K562 (cell line): ENCODE measurements around the gene GPC1. TPM values are rescaled to one million over a fixed set of nuclear protein-coding genes. Genes with fewer than 3 reads are reported as not detected.

Experiments
- ATAC-seq: fragments of 200-7000 bp; cut with Tn5 transposase; 3 replicates; pipeline ENCODE4 v1.9.1; 2020; ENCODE audit warnings: moderate library complexity
- BruUV-seq: library from RNA; stranded (reverse); fragments of 400-500 nt; replicated peaks from 2 replicates; lab custom pipeline; 2021; lab: Mats Ljungman, UMichigan
- CTCF ChIA-PET: fragments of 300-600 bp; formaldehyde crosslinking; extraction: SDS; loops from one replicate; lab custom pipeline; 2021; ENCODE audit warnings: low intra/inter-chr PET ratio; lab: Yijun Ruan, JAX
- POLR2A ChIA-PET: fragments of 300-600, 350-650 bp; sonication (Branson Sonifier 250); formaldehyde crosslinking; extraction: SDS; loops from one replicate; lab custom pipeline; 2021; ENCODE audit warnings: antibody characterized with exemption, inconsistent platforms; lab: Yijun Ruan, JAX
- DNase-seq, 4 experiments: peaks; one replicate each; pipeline versions ENCODE4 v3.0.0 to v3.0.0-alpha.2; 2011 to 2018; ENCODE audit warnings: low spot score in 3 of 4, mixed read lengths in 3 of 4; ENCODE audit errors: extremely low read depth in 1 of 4
- FAIRE-seq: peaks from 2 replicates; lab custom pipeline; 2011; peaks lifted over from hg19 to GRCh38; lab: Jason Lieb, UNC
- H2AFZ ChIP-seq: 2 replicates; pipeline ENCODE4 v1.6.0; 2011; ENCODE audit warnings: low read depth, low read length, control low read depth, inconsistent platforms
- H3K27ac ChIP-seq: fragments of 200-600 bp; 3 replicates; pipeline ENCODE4 v1.8.0; 2011; ENCODE audit warnings: low read depth, mild to moderate bottlenecking, control low read depth, inconsistent platforms, low read length, moderate library complexity, mixed read lengths; ENCODE audit errors: extremely low read depth
- H3K27me3 ChIP-seq, 2 experiments: fragments of 300-600 bp in 1 of 2; 2 replicates in 1 of 2; 3 replicates in 1 of 2; pipeline versions ENCODE4 v1.6.0 to v1.8.0; 2011; ENCODE audit warnings: inconsistent platforms in 2 of 2, low read length in 2 of 2, mild to moderate bottlenecking in 1 of 2, mixed read lengths in 1 of 2, moderate library complexity in 1 of 2; ENCODE audit not compliant: control insufficient read depth in 2 of 2, insufficient read depth in 2 of 2
- H3K36me3 ChIP-seq: fragments of 300-600 bp; 3 replicates; pipeline ENCODE4 v1.8.0; 2011; ENCODE audit warnings: mild to moderate bottlenecking, low read length, inconsistent platforms; ENCODE audit not compliant: control insufficient read depth, insufficient read depth
- H3K4me1 ChIP-seq, 2 experiments: fragments of 200-600 bp in 1 of 2; replicated peaks in 1 of 2; 2 replicates in 1 of 2; 3 replicates in 1 of 2; pipeline versions ENCODE4 v1.5.1 to v1.8.0; 2011; ENCODE audit warnings: inconsistent platforms in 2 of 2, low read length in 2 of 2, mild to moderate bottlenecking in 1 of 2, mixed read lengths in 1 of 2, moderate library complexity in 1 of 2; ENCODE audit not compliant: control insufficient read depth in 2 of 2, insufficient read depth in 2 of 2
- H3K4me2 ChIP-seq: 2 replicates; pipeline ENCODE4 v1.6.1; 2011; ENCODE audit warnings: low read length, control low read depth, inconsistent platforms, mixed read lengths; ENCODE audit not compliant: insufficient read depth
- H3K4me3 ChIP-seq: fragments of 200-600 bp; sonication (generic), shearing (Covaris generic); 2 replicates; pipeline ENCODE4 v1.5.1; 2016; ENCODE audit warnings: control low read depth, inconsistent platforms
- H3K79me2 ChIP-seq: fragments of 200-600 bp; 3 replicates; pipeline ENCODE4 v1.8.0; 2011; ENCODE audit warnings: low read length, inconsistent platforms; ENCODE audit not compliant: control insufficient read depth, insufficient read depth
- H3K9ac ChIP-seq, 2 experiments: 2 replicates each; pipeline versions ENCODE4 v1.6.0 to v1.6.1; 2011; ENCODE audit warnings: low read depth in 2 of 2, low read length in 2 of 2, control low read depth in 1 of 2, inconsistent platforms in 1 of 2, mild to moderate bottlenecking in 1 of 2, mixed read lengths in 1 of 2; ENCODE audit not compliant: insufficient read depth in 1 of 2
- H3K9me1 ChIP-seq: one replicate; pipeline ENCODE4 v1.6.0; 2011; ENCODE audit warnings: inconsistent platforms, mild to moderate bottlenecking, low read length, moderate library complexity; ENCODE audit not compliant: control insufficient read depth, insufficient read depth
- H3K9me3 ChIP-seq: replicated peaks from 2 replicates; pipeline ENCODE4 v1.5.1; 2011; ENCODE audit warnings: low read depth, low read length, inconsistent platforms; ENCODE audit not compliant: control insufficient read depth, insufficient read depth
- H4K20me1 ChIP-seq: replicated peaks from 2 replicates; pipeline ENCODE4 v1.6.1; 2011; ENCODE audit warnings: low read length, inconsistent platforms, mixed read lengths; ENCODE audit not compliant: control insufficient read depth, insufficient read depth
- ARNT ChIP-seq, 2 experiments: fragments of 450-650 bp; IDR thresholded peaks; 2 replicates each; pipeline ENCODE4 v1.6.1; 2016; ENCODE audit warnings: mild to moderate bottlenecking in 1 of 2
- BRD4 ChIP-seq: fragments of 200-600 bp; sonication (generic); IDR thresholded peaks from 2 replicates; pipeline ENCODE4 v1.6.1; 2017; ENCODE audit warnings: inconsistent platforms
- CREB1 ChIP-seq, 2 experiments: sonication (generic) in 1 of 2; formaldehyde crosslinking in 1 of 2; IDR thresholded peaks; 2 replicates each; pipeline versions ENCODE4 v1.6.1 to v1.8.0; 2012 to 2022; ENCODE audit warnings: inconsistent platforms in 1 of 2, mild to moderate bottlenecking in 1 of 2, missing genetic modification reagents in 1 of 2, moderate library complexity in 1 of 2
- ETS2 ChIP-seq: IDR thresholded peaks from 2 replicates; pipeline ENCODE4 v1.6.1; 2016; ENCODE audit warnings: borderline replicate concordance, missing genetic modification characterization, mild to moderate bottlenecking, moderate library complexity, missing compliant biosample characterization; ENCODE audit not compliant: poor library complexity, severe bottlenecking
- FOXA3 ChIP-seq, 2 experiments: fragments of 450-650 bp in 1 of 2; sonication (generic) in 1 of 2; formaldehyde crosslinking; IDR thresholded peaks in 1 of 2; conservative IDR thresholded peaks in 1 of 2; 2 replicates each; pipeline versions ENCODE4 v1.4.0 to v1.8.0; 2020 to 2022; ENCODE audit warnings: mild to moderate bottlenecking in 2 of 2, missing genetic modification reagents in 1 of 2
- GATAD2B ChIP-seq: fragments of 450-650 bp; IDR thresholded peaks from 2 replicates; pipeline ENCODE4 v1.6.1; 2017; ENCODE audit warnings: mild to moderate bottlenecking, borderline replicate concordance
- HNRNPK ChIP-seq: fragments of 200-400 bp; formaldehyde crosslinking; IDR thresholded peaks from one replicate; pipeline ENCODE4 v1.6.1; 2018; ENCODE audit warnings: mild to moderate bottlenecking, low read depth, low read length; ENCODE audit not compliant: poor library complexity, severe bottlenecking
- KLF1 ChIP-seq: fragments of 450-650 bp; IDR thresholded peaks from 2 replicates; pipeline ENCODE4 v1.6.1; 2016; ENCODE audit warnings: missing genetic modification characterization, missing compliant biosample characterization
- LEF1 ChIP-seq: fragments of 450-650 bp; IDR thresholded peaks from 2 replicates; pipeline ENCODE4 v1.6.1; 2016; ENCODE audit warnings: mild to moderate bottlenecking
- MEF2A ChIP-seq: IDR thresholded peaks from 2 replicates; pipeline ENCODE4 v1.6.1; 2011; ENCODE audit warnings: low read depth, mild to moderate bottlenecking, low read length, moderate library complexity; ENCODE audit not compliant: control insufficient read depth
- MTA3 ChIP-seq: fragments of 450-650 bp; formaldehyde crosslinking; IDR thresholded peaks from 2 replicates; pipeline ENCODE4 v1.6.1; 2017; ENCODE audit warnings: mild to moderate bottlenecking, borderline replicate concordance
- RAD51 ChIP-seq: fragments of 450-650 bp; IDR thresholded peaks from 2 replicates; pipeline ENCODE4 v1.7.1; 2016; ENCODE audit warnings: low read depth, mild to moderate bottlenecking, borderline replicate concordance
- TCFL5 ChIP-seq: fragments of 250-450 bp; sonication (Bioruptor Pico); conservative IDR thresholded peaks from 2 replicates; pipeline ENCODE4 v1.6.1; 2021; ENCODE audit warnings: mild to moderate bottlenecking, moderate library complexity, matching md5 sums
- TEAD2 ChIP-seq: fragments of 450-650 bp; IDR thresholded peaks from 2 replicates; pipeline ENCODE4 v1.6.1; 2016; ENCODE audit warnings: missing genetic modification characterization, control low read depth, missing compliant biosample characterization
- ZNF75A ChIP-seq: fragments of 450-650 bp; formaldehyde crosslinking; IDR thresholded peaks from 2 replicates; pipeline ENCODE4 v1.4.0; 2020; ENCODE audit warnings: mild to moderate bottlenecking
- ZNF79 ChIP-seq: fragments of 250-450 bp; sonication (Bioruptor Pico); IDR thresholded peaks from 2 replicates; pipeline ENCODE4 v1.4.0; 2020; ENCODE audit warnings: low read depth, mild to moderate bottlenecking, moderate library complexity
- ZZZ3 ChIP-seq: fragments of 450-650 bp; IDR thresholded peaks from 2 replicates; pipeline ENCODE4 v1.6.1; 2016; ENCODE audit warnings: antibody characterized with exemption, mild to moderate bottlenecking, moderate library complexity
- WGBS: fragments of 100-300 bp; shearing (Covaris generic); methylation state at CpG from one replicate; pipeline ENCODE4 v1.1.6; 2016; ENCODE audit warnings: low coverage, mixed read lengths; ENCODE audit not compliant: insufficient coverage; ENCODE audit errors: missing lambda C conversion rate; 5-methylcytosine and 5-hydroxymethylcytosine counted together
- in situ Hi-C: fragments of 300-500 bp; cut with MboI; formaldehyde crosslinking; loops from 4 replicates; pipeline ENCODE4 v1.15.0; 2018; ENCODE audit warnings: inconsistent platforms, mixed read lengths
- intact Hi-C: fragments of 100-400 bp; cut with micrococcal nuclease; formaldehyde crosslinking; loops from 2 replicates; pipeline ENCODE4 v1.14.2; 2022
- polyA plus RNA-seq, 8 experiments: library from polyadenylated mRNA; depleted of rRNA in 4 of 8; stranded (reverse) in 5 of 8; unstranded in 3 of 8; fragments of >200 nt; fragmentation: Nextera tagmentation in 2 of 8; fragmentation: Illumina TruSeq in 1 of 8; extraction: Ambion mirVana in 2 of 8; extraction: Trizol in 1 of 8; gene quantifications; 2 replicates each; pipeline versions ENCODE4 v1.2.1 to v1.2.3, GENCODE V29; 2011 to 2014; ENCODE audit warnings: inconsistent platforms in 1 of 8, missing spikeins in 1 of 8
- total RNA-seq, 7 experiments: library from RNA; depleted of rRNA in 6 of 7; stranded (reverse); fragments of >200 nt in 6 of 7; fragmentation: Illumina TruSeq in 2 of 7; extraction: Trizol in 2 of 7; gene quantifications; 2 replicates each; pipeline versions ENCODE4 v1.2.1 to v1.2.3, GENCODE V29; 2011 to 2021; ENCODE audit warnings: low replicate concordance in 1 of 7

Gene GPC1
- total and polyA plus RNA-seq, 9 of the 15 experiments (the other 6 are each of a cell fraction or from before 2014, with no cell fraction given), result 0.07 to 0.82 (median 0.14) TPM; not detected in 3

- no peak for TF ChIP-seq MTA3
- TF ChIP-seq CREB1 (IDR thresholded peaks at IDR 0.05), result no peak
- TF ChIP-seq CREB1 (CRISPR knock-in tag; IDR thresholded peaks at IDR 0.05), result no peak
- POLR2A ChIA-PET, result no interaction called here
- intact Hi-C loops, result no loop called here
- Histone ChIP-seq H3K9me1 (no peaks in the 10 kb centered on the region), H3K79me2 (no peaks in the 10 kb centered on the region), H3K4me3 (no peak overlapping the region), H3K4me1 (peaks cover 2 to 5% of the 10 kb centered on the region in 2 experiments; a peak in 2 of 5 replicates), H3K36me3 (no peaks in the 10 kb centered on the region), H3K9ac (no peak overlapping the region), H3K27me3 (peaks cover 0 to 33% of the 10 kb centered on the region in 2 experiments; a peak in 2 of 5 replicates), H3K4me2 (no peak overlapping the region), H4K20me1 (no peaks in the 10 kb centered on the region), H2AFZ (no peak overlapping the region), H3K27ac (no peak overlapping the region), H3K9me3 (no peaks in the 10 kb centered on the region)
- no peak for ATAC-seq
- DNase-seq, result no peak
- CTCF ChIA-PET, result no interaction called here
- WGBS, result 0% methylated on average over 6 of the region's 6 CpGs
- FAIRE-seq, result no peak
- in situ Hi-C loops, result no loop called here
- no TSS peak for BruUV-seq
Measured at GRCh38 chr2:240422658-240423329, 12.7 kb upstream of the GPC1 start.

GRCh38 chr2:240423788-240424191 lies 11.7 kb upstream of the GPC1 start:
- Histone ChIP-seq H3K36me3 (no peaks in the 10 kb centered on the region), H2AFZ (no peak overlapping the region), H4K20me1 (no peaks in the 10 kb centered on the region), H3K79me2 (no peaks in the 10 kb centered on the region), H3K4me1 (peaks cover 2 to 5% of the 10 kb centered on the region in 2 experiments; a peak in 2 of 5 replicates), H3K9me3 (no peaks in the 10 kb centered on the region), H3K9me1 (no peaks in the 10 kb centered on the region), H3K27ac (no peak overlapping the region), H3K4me3 (no peak overlapping the region), H3K4me2 (no peak overlapping the region), H3K9ac (no peak overlapping the region), H3K27me3 (peaks cover 0 to 38% of the 10 kb centered on the region in 2 experiments; a peak in 2 of 5 replicates)
- intact Hi-C loops (no loop called here), in situ Hi-C loops (no loop called here)
- no peak for ATAC-seq
- FAIRE-seq, result no peak
- WGBS, result under 1% methylated on average over 16 of the region's 17 CpGs
- DNase-seq, result no peak
- CTCF ChIA-PET, result no interaction called here
- no TSS peak for BruUV-seq
- POLR2A ChIA-PET, result no interaction called here
- TF ChIP-seq FOXA3 (CRISPR knock-in tag; conservative IDR thresholded peaks at IDR 0.05 in 1 of 2, IDR thresholded peaks at IDR 0.05 in 1 of 2) (no peak), ARNT (IDR thresholded peaks at IDR 0.05) (no peak), KLF1 (tag) (no peak), ZNF75A (no peak), LEF1 (no peak), MEF2A (no peak), TCFL5 (CRISPR knock-in tag) (no peak), RAD51 (no peak), ZNF79 (CRISPR knock-in tag) (no peak), BRD4 (no peak), GATAD2B (no peak), HNRNPK (no peak), TEAD2 (tag) (no peak), ZZZ3 (no peak), ETS2 (tag) (no peak)
